Hematopoietic multipotent progenitor cell treated with erythropoietin and hydrocortisone succinate and interleukin-3 and kit ligand, for 15 days (in vitro differentiated cells): Measurements from ENCODE around the gene ZFP90.

Source experiments
- DNase-seq: peaks from one replicate; pipeline ENCODE4 v3.0.0-alpha.2; 2015; ENCODE audit warnings: low spot score

The ZFP90 gene

GRCh38 chr16:68590201-68590994 lies 51.3 kb downstream of the ZFP90 start:
- peak; percentile 16 for DNase-seq

- peak; percentile 16 for DNase-seq
Observed at GRCh38 chr16:68592466-68593337, 53.6 kb downstream of the ZFP90 start.

- no peak for DNase-seq
Observed at GRCh38 chr16:68596266-68596665, 57.2 kb downstream of the ZFP90 start.

- no peak for DNase-seq
Observed at GRCh38 chr16:68599586-68599985, 60.5 kb downstream of the ZFP90 start.

DNA sequence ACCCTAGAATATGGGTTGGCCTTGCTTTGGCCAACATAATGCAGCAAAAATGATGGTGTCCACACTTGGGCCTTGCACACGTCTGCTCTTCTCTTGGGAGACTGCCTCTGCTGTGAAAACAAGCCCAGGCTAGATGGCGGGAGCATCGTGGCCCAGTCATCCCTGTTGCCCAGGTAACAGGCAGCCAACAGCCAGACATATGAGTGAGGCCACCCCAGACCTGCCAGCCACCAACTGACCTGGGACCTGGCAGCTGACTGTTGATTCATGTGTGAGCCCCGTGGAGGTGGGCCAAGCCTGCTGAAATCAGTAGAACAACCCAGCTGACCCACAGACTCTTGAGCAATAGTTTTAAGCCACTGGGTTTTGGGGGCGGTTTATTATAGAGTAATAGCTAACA lies 66.7 kb downstream of the ZFP90 start:
- no peak for DNase-seq

DNA sequence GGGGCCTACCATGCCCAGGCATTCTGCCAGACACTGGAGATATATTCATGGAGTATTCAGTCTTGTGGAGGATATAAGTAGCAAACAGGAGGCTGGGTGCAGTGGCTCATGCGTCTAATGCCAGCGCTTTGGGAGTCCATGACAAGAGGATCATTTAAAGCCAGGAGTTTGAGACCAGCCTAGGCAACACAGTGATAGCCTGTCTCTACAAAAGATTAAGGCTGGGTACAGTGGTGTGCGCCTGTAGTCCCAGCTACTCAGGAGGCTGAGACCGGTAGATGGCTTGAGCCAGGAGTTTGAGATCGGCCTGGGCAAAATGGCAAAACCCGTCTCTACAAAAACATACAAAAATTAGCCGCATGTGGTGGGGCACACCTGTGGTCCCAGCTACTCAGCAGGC lies 68.4 kb downstream of the ZFP90 start:
- no peak for DNase-seq

DNA sequence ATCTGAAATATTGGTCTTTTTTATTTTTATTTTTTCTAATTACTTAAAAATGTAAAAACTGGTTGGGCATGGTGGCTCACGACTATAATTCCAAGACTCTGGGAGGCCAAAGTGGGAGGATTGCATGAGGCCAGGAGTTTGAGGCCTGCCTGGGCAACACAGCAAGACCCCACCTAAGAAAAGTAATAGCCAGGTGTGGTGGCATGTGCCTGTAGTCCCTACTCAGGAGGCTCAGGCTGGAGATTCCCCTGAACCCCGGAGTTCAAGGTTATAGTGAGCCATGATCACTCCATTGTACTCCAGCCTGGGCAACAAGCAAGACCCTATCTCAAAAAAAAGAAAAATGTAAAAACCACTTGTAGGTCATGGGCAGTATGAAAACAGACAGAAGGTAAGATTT lies 69.2 kb downstream of the ZFP90 start:
- DNase-seq, result no peak

- no peak for DNase-seq
Observed at GRCh38 chr16:68612996-68613395, 73.9 kb downstream of the ZFP90 start.

DNA sequence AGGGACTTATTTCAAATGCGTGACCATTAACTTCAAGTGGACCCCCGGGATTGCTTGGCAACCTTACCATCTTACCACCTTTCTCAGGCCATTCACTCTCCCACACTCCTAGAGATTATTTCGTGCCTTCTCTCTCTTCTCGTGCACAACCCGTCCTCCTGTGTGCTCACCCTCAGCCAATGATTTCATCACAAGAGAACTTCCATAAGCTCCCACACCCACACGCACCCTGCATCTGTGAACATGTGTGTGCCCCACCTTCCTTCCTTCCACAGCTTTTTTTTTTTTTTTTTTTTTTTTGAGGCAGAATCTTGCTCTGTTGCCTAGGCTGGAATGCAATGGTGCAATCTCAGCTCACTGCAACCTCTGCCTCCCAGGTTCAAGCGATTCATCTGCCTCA lies 78.6 kb downstream of the ZFP90 start:
- DNase-seq, result no peak
